ENCODE data around the gene CASP8. TPM values are rescaled to one million over a fixed set of nuclear protein-coding genes. Genes with fewer than 3 reads are reported as not detected.
A peak's percentile ranks its signal among the peaks of the same experiment; 100 is the strongest.

Gene CASP8
- polyA plus RNA-seq (2012; ENCODE audit: insufficient read length, low read depth), result 9.9 TPM

DNA sequence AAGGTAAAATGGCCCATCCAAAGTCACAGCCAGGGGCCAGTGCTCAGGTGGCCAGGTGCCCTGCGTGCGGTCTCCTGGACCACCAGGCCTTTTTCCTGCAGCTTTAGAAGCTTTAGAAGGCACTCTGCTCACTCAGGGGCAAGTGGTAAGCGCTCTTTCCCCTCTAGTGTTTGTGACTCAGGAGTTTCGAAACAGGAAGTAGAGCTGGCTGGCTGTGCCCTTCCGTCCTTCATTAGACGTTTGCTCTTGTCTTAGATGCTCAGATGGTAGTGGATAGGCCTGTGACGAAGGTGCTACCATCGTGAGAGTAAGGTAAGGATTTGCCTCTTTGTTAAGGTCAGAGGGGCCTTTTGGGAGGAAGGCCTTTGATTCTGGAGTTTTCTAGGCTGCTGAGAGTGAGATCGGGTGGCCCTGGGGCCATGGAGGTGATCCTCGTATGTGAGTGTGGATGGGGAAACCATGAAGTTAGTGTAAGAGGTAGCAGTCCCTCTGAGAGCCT lies at the start of gene CASP8:
CASP8 (plus strand) TSS at position 235 of the 499 bp plus-strand sequence. CDS start 5,951 bp downstream, outside the sequence.
- TF ChIP-seq, protein P1, sequence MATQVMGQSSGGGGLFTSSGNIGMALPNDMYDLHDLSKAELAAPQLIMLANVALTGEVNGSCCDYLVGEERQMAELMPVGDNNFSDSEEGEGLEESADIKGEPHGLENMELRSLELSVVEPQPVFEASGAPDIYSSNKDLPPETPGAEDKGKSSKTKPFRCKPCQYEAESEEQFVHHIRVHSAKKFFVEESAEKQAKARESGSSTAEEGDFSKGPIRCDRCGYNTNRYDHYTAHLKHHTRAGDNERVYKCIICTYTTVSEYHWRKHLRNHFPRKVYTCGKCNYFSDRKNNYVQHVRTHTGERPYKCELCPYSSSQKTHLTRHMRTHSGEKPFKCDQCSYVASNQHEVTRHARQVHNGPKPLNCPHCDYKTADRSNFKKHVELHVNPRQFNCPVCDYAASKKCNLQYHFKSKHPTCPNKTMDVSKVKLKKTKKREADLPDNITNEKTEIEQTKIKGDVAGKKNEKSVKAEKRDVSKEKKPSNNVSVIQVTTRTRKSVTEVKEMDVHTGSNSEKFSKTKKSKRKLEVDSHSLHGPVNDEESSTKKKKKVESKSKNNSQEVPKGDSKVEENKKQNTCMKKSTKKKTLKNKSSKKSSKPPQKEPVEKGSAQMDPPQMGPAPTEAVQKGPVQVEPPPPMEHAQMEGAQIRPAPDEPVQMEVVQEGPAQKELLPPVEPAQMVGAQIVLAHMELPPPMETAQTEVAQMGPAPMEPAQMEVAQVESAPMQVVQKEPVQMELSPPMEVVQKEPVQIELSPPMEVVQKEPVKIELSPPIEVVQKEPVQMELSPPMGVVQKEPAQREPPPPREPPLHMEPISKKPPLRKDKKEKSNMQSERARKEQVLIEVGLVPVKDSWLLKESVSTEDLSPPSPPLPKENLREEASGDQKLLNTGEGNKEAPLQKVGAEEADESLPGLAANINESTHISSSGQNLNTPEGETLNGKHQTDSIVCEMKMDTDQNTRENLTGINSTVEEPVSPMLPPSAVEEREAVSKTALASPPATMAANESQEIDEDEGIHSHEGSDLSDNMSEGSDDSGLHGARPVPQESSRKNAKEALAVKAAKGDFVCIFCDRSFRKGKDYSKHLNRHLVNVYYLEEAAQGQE (IDR thresholded peaks at IDR 0.05; ENCODE audit: insufficient read depth in 1 of 2, low read depth in 2 of 2, low read length in 2 of 2), result no peak
- TF ChIP-seq SIN3A (IDR thresholded peaks at IDR 0.05; ENCODE audit: borderline replicate concordance, insufficient read depth, low read length) (no peak), FOXP2 (optimal IDR thresholded peaks at IDR 0.05; ENCODE audit: borderline replicate concordance, extremely low read depth, extremely low read length, insufficient read depth) (no peak), TAF1 (IDR thresholded peaks at IDR 0.05; ENCODE audit: borderline replicate concordance, insufficient read depth, low read length) (peak; percentile 65; the same call in 1 of the 2 replicates), POLR2AphosphoS5 (IDR thresholded peaks at IDR 0.05; ENCODE audit: low read depth, low read length) (peak; percentile 63)

DNA sequence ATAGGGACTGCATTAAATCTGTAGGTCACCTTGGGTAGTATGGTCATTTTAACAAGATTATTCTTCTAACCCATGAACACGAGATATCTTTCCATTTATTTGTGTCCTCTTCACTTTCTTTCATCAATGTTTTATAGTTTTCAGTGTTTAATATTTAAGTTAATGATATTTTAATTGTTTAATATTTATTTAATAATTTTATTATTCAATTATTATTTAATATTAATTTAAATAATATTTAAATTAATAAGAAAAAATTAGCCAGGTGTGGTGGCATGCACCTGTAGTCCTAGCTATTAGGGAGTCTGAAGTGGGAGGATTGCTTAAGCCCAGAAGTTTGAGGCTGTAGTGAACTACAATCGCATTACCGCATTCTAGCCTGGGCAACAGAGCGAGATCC lies 44.4 kb upstream of the CASP8 start:
- TF ChIP-seq FOXP2 (optimal IDR thresholded peaks at IDR 0.05; ENCODE audit: borderline replicate concordance, extremely low read depth, extremely low read length, insufficient read depth) (no peak), POLR2AphosphoS5 (IDR thresholded peaks at IDR 0.05; ENCODE audit: low read depth, low read length) (no peak), TAF1 (IDR thresholded peaks at IDR 0.05; ENCODE audit: borderline replicate concordance, insufficient read depth, low read length) (no peak), SIN3A (IDR thresholded peaks at IDR 0.05; ENCODE audit: borderline replicate concordance, insufficient read depth, low read length) (no peak)
- TF ChIP-seq, protein P1 (IDR thresholded peaks at IDR 0.05; ENCODE audit: insufficient read depth in 1 of 2, low read depth in 2 of 2, low read length in 2 of 2), result no peak

DNA sequence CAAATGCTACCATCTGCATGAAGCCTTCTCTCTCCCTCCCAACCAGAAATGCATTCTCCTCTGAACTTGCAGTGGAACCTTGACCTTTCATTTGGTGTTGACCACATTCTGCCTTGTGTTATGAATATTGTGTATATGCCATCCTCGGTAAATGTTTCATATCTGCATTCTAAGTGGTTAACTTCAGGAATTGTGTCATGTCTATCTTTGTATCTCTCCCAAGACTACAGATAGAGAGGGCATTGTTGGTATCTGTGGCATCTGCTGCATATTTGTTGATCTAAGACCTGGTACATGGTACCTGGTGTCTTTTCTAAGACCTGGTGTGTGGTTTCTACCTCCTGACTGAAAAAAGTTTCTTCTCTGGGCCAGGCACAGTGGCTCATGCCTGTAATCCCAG lies 43.4 kb upstream of the CASP8 start:
- no peak for TF ChIP-seq FOXP2 (optimal IDR thresholded peaks at IDR 0.05; ENCODE audit: borderline replicate concordance, extremely low read depth, extremely low read length, insufficient read depth)
- no peak for TF ChIP-seq TAF1 (IDR thresholded peaks at IDR 0.05; ENCODE audit: borderline replicate concordance, insufficient read depth, low read length)
- TF ChIP-seq POLR2AphosphoS5 (IDR thresholded peaks at IDR 0.05; ENCODE audit: low read depth, low read length), result no peak
- TF ChIP-seq SIN3A (IDR thresholded peaks at IDR 0.05; ENCODE audit: borderline replicate concordance, insufficient read depth, low read length), result no peak
- TF ChIP-seq, protein P1 (IDR thresholded peaks at IDR 0.05; ENCODE audit: insufficient read depth in 1 of 2, low read depth in 2 of 2, low read length in 2 of 2), result no peak

DNA sequence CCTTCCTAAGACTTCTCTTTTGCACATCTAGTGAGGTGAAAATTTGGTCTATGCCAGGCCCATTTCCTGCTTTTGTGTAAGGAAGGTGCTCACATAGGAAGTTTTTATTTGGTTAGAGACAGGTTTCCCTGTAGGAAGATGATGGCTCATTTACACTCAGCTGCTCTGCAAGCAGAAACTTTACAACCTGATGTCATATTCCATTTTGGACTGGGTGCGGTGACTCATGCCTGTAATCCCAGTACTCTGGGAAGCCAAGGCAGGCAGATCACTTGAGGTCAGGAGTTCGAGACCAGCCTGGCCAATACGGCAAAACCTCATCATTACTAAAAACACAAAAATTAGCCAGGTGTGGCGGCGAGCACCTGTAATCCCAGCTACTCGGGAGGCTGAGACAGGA lies 41.6 kb upstream of the CASP8 start:
- TF ChIP-seq FOXP2 (optimal IDR thresholded peaks at IDR 0.05; ENCODE audit: borderline replicate concordance, extremely low read depth, extremely low read length, insufficient read depth) (no peak), POLR2AphosphoS5 (IDR thresholded peaks at IDR 0.05; ENCODE audit: low read depth, low read length) (no peak), SIN3A (IDR thresholded peaks at IDR 0.05; ENCODE audit: borderline replicate concordance, insufficient read depth, low read length) (no peak), TAF1 (IDR thresholded peaks at IDR 0.05; ENCODE audit: borderline replicate concordance, insufficient read depth, low read length) (no peak)
- TF ChIP-seq, protein P1 (IDR thresholded peaks at IDR 0.05; ENCODE audit: insufficient read depth in 1 of 2, low read depth in 2 of 2, low read length in 2 of 2), result no peak
